Immature natural killer cell (primary cell): ENCODE measurements around the gene ZHX3. TPM values are rescaled to one million over a fixed set of nuclear protein-coding genes. Genes with fewer than 3 reads are reported as not detected.
A peak's percentile ranks its signal among the peaks of the same experiment; 100 is the strongest.

Experiments
- DNase-seq, 3 donors: peaks; one replicate each; pipeline ENCODE4 v3.0.0; 2022; ENCODE audit warnings: mixed read lengths in 1 of 3
- H3K27ac Mint-ChIP-seq, 6 donors: one replicate each; pipeline ENCODE4 v1.8.0; 2020; ENCODE audit warnings: mixed read lengths in 6 of 6, mild to moderate bottlenecking in 5 of 6, inconsistent platforms in 4 of 6, moderate library complexity in 3 of 6
- H3K27me3 Mint-ChIP-seq, 3 donors: one replicate each; pipeline ENCODE4 v1.8.0; 2020 to 2021; ENCODE audit warnings: low read depth in 3 of 3, mild to moderate bottlenecking in 3 of 3, mixed read lengths in 3 of 3, moderate library complexity in 3 of 3, inconsistent platforms in 1 of 3
- H3K36me3 Mint-ChIP-seq, 3 donors: one replicate each; pipeline ENCODE4 v1.8.0; 2020; ENCODE audit warnings: mixed read lengths in 3 of 3, inconsistent platforms in 2 of 3, mild to moderate bottlenecking in 2 of 3
- H3K4me1 Mint-ChIP-seq, 2 donors: one replicate each; pipeline ENCODE4 v1.8.0; 2020; ENCODE audit warnings: inconsistent platforms in 2 of 2, mild to moderate bottlenecking in 2 of 2, mixed read lengths in 2 of 2, moderate library complexity in 1 of 2
- H3K4me3 Mint-ChIP-seq, 5 donors: one replicate each; pipeline ENCODE4 v1.8.0; 2020; ENCODE audit warnings: mild to moderate bottlenecking in 5 of 5, mixed read lengths in 5 of 5, inconsistent platforms in 3 of 5, moderate library complexity in 3 of 5
- H3K9me3 Mint-ChIP-seq, 6 donors: one replicate each; pipeline ENCODE4 v1.8.0; 2020; ENCODE audit warnings: mild to moderate bottlenecking in 6 of 6, mixed read lengths in 6 of 6, inconsistent platforms in 4 of 6, moderate library complexity in 3 of 6
- polyA plus RNA-seq, 3 donors: library from polyadenylated mRNA; unstranded; fragments of 300-500 nt; fragmentation: Illumina TruSeq; gene quantifications; one replicate each; pipeline ENCODE4 v1.2.3, GENCODE V29; 2021

Gene ZHX3
- polyA plus RNA-seq, 3 donors from 2014 or later: 2.1 to 3.9 (median 3.3) TPM

DNA sequence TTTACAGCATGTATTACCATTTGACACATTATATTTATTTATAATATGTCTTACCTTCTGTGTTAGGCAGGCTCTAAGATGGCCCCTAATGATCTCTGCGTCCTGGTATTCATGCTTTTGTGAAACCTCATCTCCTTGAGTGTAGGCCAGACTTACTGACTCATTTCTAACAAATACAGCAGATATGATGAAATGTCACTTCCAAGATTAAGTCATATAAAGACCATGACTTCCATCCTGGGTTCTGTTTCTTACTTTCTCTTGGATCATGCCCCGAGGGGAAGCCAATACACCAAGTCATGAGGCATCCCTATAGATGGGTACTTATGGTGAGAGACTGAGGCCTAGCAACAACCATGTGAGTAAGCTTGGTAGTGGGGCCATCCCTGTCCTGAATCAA lies 30.2 kb downstream of the ZHX3 start:
- no peak for DNase-seq
- no peaks in the 10 kb centered on the region for H3K27me3 Mint-ChIP-seq
- H3K4me1 Mint-ChIP-seq: no peaks in the 10 kb centered on the region
- peaks cover 0 to 7% (median 7%) of the 10 kb centered on the region in 3 donors for H3K36me3 Mint-ChIP-seq
- H3K9me3 Mint-ChIP-seq: peaks cover 5 to 13% (median 7%) of the 10 kb centered on the region in 6 donors
- H3K4me3 Mint-ChIP-seq: no peak overlapping the region
- H3K27ac Mint-ChIP-seq: no peak overlapping the region

- H3K4me1 Mint-ChIP-seq: no peaks in the 10 kb centered on the region
- H3K27me3 Mint-ChIP-seq: no peaks in the 10 kb centered on the region
- peaks cover 0 to 7% (median 7%) of the 10 kb centered on the region in 3 donors for H3K36me3 Mint-ChIP-seq
- DNase-seq: no peak
- no peak overlapping the region for H3K27ac Mint-ChIP-seq
- H3K4me3 Mint-ChIP-seq: no peak overlapping the region
- peaks cover 5 to 13% (median 7%) of the 10 kb centered on the region in 6 donors for H3K9me3 Mint-ChIP-seq
These were observed 31.2 kb downstream of the ZHX3 start for GRCh38 chr20:41286240-41286851.

DNA sequence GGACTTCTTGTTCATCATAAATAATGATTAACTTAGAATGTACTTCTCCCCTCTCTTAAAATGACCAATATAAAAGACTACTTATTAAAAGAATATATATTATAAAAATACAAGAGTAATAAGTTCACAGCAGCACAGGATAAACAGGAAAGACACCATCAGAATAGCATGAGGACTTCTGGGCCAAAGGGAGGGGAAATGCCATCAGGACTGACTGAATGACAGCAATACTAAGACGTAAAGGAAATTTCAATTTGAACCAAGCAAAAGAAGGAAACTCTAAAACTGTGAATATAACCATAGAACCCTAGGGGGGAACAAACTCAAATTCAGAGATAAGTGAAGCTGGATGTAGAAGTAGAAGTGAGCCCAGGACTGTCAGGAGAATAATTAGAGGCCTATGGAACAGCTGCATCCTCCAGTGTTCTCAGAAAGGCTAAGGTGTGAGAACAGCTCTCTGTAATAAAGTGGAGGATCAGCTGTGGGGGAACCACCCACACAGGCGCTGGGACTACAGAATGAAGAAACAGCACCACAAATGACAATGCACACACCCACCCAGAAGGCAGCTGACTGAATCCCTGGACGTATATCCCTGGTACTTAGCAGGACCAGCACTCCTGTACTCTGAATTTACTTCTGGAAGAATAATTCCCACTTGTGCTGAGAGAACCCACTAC lies 37.8 kb downstream of the ZHX3 start:
- Mint-ChIP-seq H3K4me3 (no peak overlapping the region), H3K27me3 (no peaks in the 10 kb centered on the region), H3K27ac (no peak overlapping the region), H3K4me1 (no peaks in the 10 kb centered on the region), H3K9me3 (no peaks in the 10 kb centered on the region), H3K36me3 (no peaks in the 10 kb centered on the region)
- DNase-seq: no peak

DNA sequence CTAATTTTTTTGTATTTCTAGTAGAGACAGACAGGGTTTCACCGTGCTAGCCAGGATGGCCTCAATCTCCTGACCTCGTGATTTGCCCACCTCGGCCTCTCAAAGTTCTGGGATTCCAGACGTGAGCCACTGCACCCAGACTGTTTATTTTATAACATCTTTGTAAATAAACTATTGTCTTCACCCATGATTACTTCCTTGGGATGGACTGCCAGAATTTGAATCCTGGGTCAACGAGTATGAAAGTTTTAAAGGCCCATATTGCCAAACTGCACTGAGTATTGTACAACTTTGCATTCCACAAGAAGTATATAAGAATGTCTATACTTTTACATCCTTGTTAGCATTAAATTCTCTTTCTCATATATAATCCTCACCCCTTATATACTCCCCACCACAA lies 38.6 kb downstream of the ZHX3 start:
- DNase-seq: no peak
- no peak overlapping the region for H3K27ac Mint-ChIP-seq
- H3K4me1 Mint-ChIP-seq: no peaks in the 10 kb centered on the region
- H3K4me3 Mint-ChIP-seq: no peak overlapping the region
- H3K9me3 Mint-ChIP-seq: no peaks in the 10 kb centered on the region
- no peaks in the 10 kb centered on the region for H3K27me3 Mint-ChIP-seq
- no peaks in the 10 kb centered on the region for H3K36me3 Mint-ChIP-seq

DNA sequence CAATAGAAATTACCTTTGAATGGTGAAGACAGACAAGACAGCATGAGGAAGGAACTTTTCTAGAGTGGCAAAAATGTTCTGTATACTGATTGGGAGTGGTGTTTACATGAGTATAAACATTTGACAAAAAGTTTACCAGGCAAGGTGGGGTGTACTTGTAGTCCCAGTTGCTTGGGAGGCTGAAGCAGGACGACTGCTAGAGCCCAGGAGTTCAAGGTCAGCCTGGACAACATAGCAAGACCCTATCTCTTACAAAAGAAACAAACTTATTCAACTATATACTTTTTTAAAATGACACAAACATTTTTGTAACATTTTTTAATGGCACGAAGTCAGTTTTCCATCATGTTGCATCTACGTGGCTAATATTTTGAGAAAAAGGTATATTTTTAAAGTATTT lies 40.5 kb downstream of the ZHX3 start:
- DNase-seq: no peak
- no peaks in the 10 kb centered on the region for H3K36me3 Mint-ChIP-seq
- peak overlapping the region in 1 of 6 donors; percentile 31 for H3K27ac Mint-ChIP-seq
- no peaks in the 10 kb centered on the region for H3K4me1 Mint-ChIP-seq
- no peaks in the 10 kb centered on the region for H3K27me3 Mint-ChIP-seq
- H3K4me3 Mint-ChIP-seq: no peak overlapping the region
- H3K9me3 Mint-ChIP-seq: no peaks in the 10 kb centered on the region

DNA sequence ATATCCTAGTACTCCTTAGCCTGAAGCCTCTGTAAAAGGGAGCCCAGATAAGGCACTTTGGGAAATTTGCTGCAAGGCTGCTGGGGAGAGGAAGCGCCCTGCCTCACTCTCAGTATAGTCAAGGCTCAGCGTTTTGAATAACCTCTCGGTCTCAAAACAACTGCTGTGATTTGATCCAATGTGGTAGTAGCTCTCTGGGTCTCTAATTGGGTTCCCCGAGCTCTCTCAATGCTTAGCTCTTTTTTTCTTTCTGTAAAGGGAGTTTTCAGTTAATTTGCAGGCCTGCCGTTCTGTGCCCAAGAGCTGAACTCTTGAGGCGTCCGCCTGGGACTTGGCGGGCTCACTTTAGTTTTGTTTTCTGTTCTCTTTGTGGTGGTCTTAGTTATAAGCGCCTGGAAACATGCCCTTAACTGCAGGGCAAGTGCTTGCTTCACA lies 41.2 kb downstream of the ZHX3 start:
- no peaks in the 10 kb centered on the region for H3K36me3 Mint-ChIP-seq
- H3K9me3 Mint-ChIP-seq: no peaks in the 10 kb centered on the region
- DNase-seq: no peak
- H3K27me3 Mint-ChIP-seq: no peaks in the 10 kb centered on the region
- H3K27ac Mint-ChIP-seq: peak overlapping the region in 1 of 6 donors; percentile 31
- no peaks in the 10 kb centered on the region for H3K4me1 Mint-ChIP-seq
- no peak overlapping the region for H3K4me3 Mint-ChIP-seq

DNA sequence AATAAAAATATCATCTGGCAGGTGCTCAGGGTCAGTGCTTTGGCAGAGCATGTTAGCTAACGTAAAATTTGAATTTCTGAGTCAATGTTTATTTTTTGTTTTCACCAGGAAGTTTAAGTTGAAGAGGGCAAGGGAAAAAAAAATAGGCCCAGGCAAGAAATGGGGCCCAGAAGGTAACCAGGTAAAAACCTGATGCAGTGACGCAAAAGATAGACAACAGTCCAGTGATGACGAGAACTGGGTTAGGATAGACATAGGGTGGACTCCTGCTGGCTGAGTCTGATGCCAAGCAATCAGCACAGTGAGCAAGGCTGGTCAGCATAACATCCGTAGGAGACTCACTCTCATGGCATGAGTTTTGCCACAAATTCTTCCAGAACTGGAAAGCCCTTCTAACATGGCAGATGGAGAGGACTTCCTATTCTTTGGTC lies 42.2 kb downstream of the ZHX3 start:
- no peaks in the 10 kb centered on the region for H3K9me3 Mint-ChIP-seq
- no peaks in the 10 kb centered on the region for H3K27me3 Mint-ChIP-seq
- no peaks in the 10 kb centered on the region for H3K36me3 Mint-ChIP-seq
- no peak for DNase-seq
- no peak overlapping the region for H3K4me3 Mint-ChIP-seq
- H3K27ac Mint-ChIP-seq: no peak overlapping the region
- H3K4me1 Mint-ChIP-seq: no peaks in the 10 kb centered on the region

DNA sequence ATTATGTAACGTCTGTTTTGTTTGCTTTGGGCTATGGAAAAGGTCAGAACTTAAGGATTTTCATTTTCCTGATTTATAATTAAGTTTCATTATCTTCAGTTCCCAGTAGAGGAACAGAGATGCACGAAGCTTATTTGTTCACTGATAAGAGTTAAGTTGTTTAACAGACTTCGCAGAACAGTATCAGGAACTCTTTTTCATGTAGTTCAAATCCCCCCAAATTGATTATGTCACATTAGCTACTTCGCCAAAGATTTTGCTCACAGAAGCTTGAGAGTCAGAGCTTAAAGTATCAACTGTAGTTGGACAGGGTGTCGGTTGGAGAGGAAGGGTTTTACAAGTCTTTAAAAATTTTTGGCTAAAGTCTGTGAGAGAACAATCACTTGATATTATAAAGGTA lies 43.4 kb downstream of the ZHX3 start:
- no peaks in the 10 kb centered on the region for H3K4me1 Mint-ChIP-seq

GRCh38 chr20:41273445-41273844 lies 44.1 kb downstream of the ZHX3 start:
- Mint-ChIP-seq H3K4me3 (no peak overlapping the region), H3K9me3 (no peaks in the 10 kb centered on the region), H3K27ac (no peak overlapping the region), H3K4me1 (no peaks in the 10 kb centered on the region), H3K27me3 (no peaks in the 10 kb centered on the region), H3K36me3 (peaks cover 0 to 3% (median 0%) of the 10 kb centered on the region in 3 donors)
- DNase-seq: no peak

More for the DNA sequence above, 43.4 kb downstream of the ZHX3 start:
- Mint-ChIP-seq H3K9me3 (no peaks in the 10 kb centered on the region), H3K27ac (no peak overlapping the region), H3K27me3 (no peaks in the 10 kb centered on the region), H3K36me3 (no peaks in the 10 kb centered on the region), H3K4me3 (no peak overlapping the region)
- no peak for DNase-seq

- no peak overlapping the region for H3K27ac Mint-ChIP-seq
- DNase-seq: no peak
These were observed 45.2 kb downstream of the ZHX3 start for GRCh38 chr20:41272339-41272738.

DNA sequence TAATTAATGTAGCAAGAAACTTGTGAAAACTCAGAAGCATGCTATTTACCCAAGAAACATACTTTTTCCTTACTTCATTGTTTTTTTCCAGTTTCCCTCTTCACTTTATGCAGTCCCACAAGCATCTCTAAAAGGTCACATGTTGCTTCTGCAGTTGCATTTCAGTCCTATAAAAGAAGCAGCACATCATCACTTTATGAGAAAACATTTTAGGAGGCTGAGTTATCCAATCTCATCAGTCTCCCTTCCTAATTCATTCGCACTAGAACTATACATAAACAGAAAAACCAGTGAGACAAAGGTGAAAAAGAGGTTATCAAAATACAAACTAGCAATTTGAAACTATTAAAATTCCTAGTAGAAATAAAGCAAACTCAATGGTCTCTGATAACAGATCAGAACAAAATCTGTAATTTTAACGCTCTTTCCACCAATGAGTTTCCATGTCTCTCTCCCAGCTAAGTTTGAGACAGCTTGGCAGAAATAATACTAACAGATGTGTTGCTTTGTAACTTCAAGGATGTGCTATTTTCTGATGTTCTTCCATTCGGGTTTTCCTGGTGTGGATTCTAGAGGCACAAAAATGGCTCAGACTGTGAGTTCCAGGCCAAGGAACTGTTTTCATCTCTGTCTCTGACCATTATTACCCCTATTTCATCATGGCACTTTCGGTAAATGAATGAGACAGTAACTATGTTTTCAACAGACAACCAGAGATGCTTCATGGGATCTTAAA lies 48.4 kb downstream of the ZHX3 start:
- H3K4me1 Mint-ChIP-seq: no peaks in the 10 kb centered on the region
- peaks cover 0 to 13% (median 8%) of the 10 kb centered on the region in 3 donors for H3K36me3 Mint-ChIP-seq
- H3K9me3 Mint-ChIP-seq: no peaks in the 10 kb centered on the region
- H3K27me3 Mint-ChIP-seq: no peaks in the 10 kb centered on the region
- H3K4me3 Mint-ChIP-seq: no peak overlapping the region
- no peak for DNase-seq
- peak overlapping the region in 1 of 6 donors; percentile 7 for H3K27ac Mint-ChIP-seq

More at GRCh38 chr20:41272339-41272738, 45.2 kb downstream of the ZHX3 start:
- Mint-ChIP-seq H3K4me3 (no peak overlapping the region), H3K4me1 (no peaks in the 10 kb centered on the region), H3K27me3 (no peaks in the 10 kb centered on the region), H3K9me3 (no peaks in the 10 kb centered on the region), H3K36me3 (peaks cover 0 to 7% (median 5%) of the 10 kb centered on the region in 3 donors)

DNA sequence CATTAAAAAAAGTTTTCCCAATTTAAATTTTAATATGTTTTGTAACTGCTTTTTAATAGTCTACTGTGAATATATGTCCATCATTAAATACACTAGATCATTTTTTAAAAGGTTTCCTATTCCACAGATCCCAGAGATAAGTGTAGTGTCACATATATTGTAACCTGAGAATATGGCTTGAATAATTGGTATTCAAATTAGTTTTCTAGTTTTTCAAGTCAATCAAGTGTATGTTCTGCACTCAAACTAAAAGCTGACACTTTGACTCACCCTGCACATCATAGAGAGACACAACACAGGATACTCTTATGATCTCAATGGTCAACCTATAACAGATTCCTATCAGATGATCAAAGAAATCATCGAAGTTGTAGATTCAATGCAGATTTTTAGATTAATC lies 49.1 kb downstream of the ZHX3 start:
- no peaks in the 10 kb centered on the region for H3K27me3 Mint-ChIP-seq
- H3K4me1 Mint-ChIP-seq: no peaks in the 10 kb centered on the region
- no peak overlapping the region for H3K4me3 Mint-ChIP-seq
- DNase-seq: no peak
- no peak overlapping the region for H3K27ac Mint-ChIP-seq
- H3K9me3 Mint-ChIP-seq: no peaks in the 10 kb centered on the region
- H3K36me3 Mint-ChIP-seq: peaks cover 0 to 13% (median 8%) of the 10 kb centered on the region in 3 donors

DNA sequence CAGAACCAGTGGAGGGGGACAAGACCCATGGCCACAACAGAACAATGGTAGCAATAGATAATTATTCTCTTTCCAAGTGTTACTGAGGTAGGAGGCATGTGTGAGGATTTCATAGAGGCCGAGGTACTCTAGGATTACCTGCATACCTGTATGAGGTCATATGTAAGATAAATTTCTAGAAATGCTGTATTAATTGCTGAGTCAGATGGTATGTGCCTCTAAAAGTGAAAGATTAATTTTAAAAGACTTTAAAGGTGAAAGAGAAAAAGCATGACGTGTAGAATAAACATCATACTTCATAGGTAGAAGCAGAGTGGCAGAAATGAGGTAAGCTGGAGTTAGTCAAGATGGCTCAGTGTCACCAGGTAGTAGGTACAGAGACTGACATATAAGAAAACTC lies 51.6 kb downstream of the ZHX3 start:
- H3K36me3 Mint-ChIP-seq: peaks cover 0 to 13% (median 8%) of the 10 kb centered on the region in 3 donors
- H3K4me3 Mint-ChIP-seq: no peak overlapping the region
- no peak for DNase-seq
- H3K9me3 Mint-ChIP-seq: no peaks in the 10 kb centered on the region
- no peak overlapping the region for H3K27ac Mint-ChIP-seq
- H3K4me1 Mint-ChIP-seq: no peaks in the 10 kb centered on the region
- H3K27me3 Mint-ChIP-seq: no peaks in the 10 kb centered on the region

DNA sequence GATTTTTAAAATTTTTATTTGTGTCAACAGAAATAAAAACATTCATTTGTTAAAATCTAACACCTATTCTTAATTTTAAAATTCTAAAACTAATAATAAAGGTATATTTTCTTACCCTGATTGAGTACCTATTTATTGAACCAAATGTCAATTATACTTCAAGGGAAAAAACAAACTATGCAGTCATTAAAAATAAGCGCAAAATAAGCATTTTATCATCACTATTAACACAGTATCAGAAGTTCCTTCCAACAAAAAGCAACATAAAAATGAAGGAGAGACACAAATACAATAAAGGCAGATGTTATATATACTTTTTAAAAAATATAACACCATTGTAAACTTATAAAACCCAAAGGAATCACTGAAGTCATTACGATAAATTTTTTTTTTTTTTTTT lies 52.7 kb downstream of the ZHX3 start:
- no peaks in the 10 kb centered on the region for H3K4me1 Mint-ChIP-seq

More for the DNA sequence above, 52.7 kb downstream of the ZHX3 start:
- peaks cover 0 to 13% (median 8%) of the 10 kb centered on the region in 3 donors for H3K36me3 Mint-ChIP-seq
- no peak overlapping the region for H3K4me3 Mint-ChIP-seq
- no peak overlapping the region for H3K27ac Mint-ChIP-seq
- peaks cover 0 to 3% (median 0%) of the 10 kb centered on the region in 3 donors for H3K27me3 Mint-ChIP-seq
- H3K9me3 Mint-ChIP-seq: no peaks in the 10 kb centered on the region
- DNase-seq: no peak
